HCT116 (cell line): ENCODE data around the gene USP8.

Experiments
- CTCF ChIP-seq, 3 experiments: fragments of 200-600 bp in 1 of 3; sonication (generic) in 1 of 3; IDR thresholded peaks in 2 of 3; conservative IDR thresholded peaks in 1 of 3; 2 replicates each; pipeline ENCODE4 v1.5.1; 2012 to 2017; ENCODE audit warnings: low read depth in 2 of 3, low read length in 2 of 3, antibody characterized with exemption in 1 of 3, borderline replicate concordance in 1 of 3, control low read depth in 1 of 3, mild to moderate bottlenecking in 1 of 3, mixed read lengths in 1 of 3, mixed run types in 1 of 3, moderate library complexity in 1 of 3; ENCODE audit not compliant: insufficient read depth in 1 of 3
- EZH2 ChIP-seq: fragments of 200-600 bp; sonication (generic); IDR thresholded peaks from 2 replicates; pipeline ENCODE4 v1.6.1; 2017; ENCODE audit warnings: antibody characterized with exemption, mixed run types
- MAX ChIP-seq: IDR thresholded peaks from 2 replicates; pipeline ENCODE4 v1.6.1; 2012
- POLR2A ChIP-seq: IDR thresholded peaks from 2 replicates; pipeline ENCODE4 v1.7.0; 2011; ENCODE audit warnings: borderline replicate concordance; ENCODE audit not compliant: insufficient read depth, insufficient read length; ENCODE audit errors: extremely low read depth
- TCF7L2 ChIP-seq: IDR thresholded peaks from 2 replicates; pipeline ENCODE4 v1.7.0; 2011; ENCODE audit warnings: borderline replicate concordance, inconsistent platforms; ENCODE audit not compliant: insufficient read depth, insufficient read length; ENCODE audit errors: extremely low read depth

GRCh38 chr15:50463423-50464358, 39.5 kb downstream of the USP8 start:
- TF ChIP-seq MAX: no peak
- TF ChIP-seq CTCF (IDR thresholded peaks at IDR 0.05 in 2 of 3, conservative IDR thresholded peaks at IDR 0.05 in 1 of 3; ENCODE audit: borderline replicate concordance in 1 of 3, insufficient read depth in 1 of 3, low read depth in 2 of 3, low read length in 2 of 3): no peak
- no peak for TF ChIP-seq EZH2
- no peak for TF ChIP-seq POLR2A
- no peak for TF ChIP-seq TCF7L2
